Spleen (tissue), 7 donors: Measurements from ENCODE around the gene MARK3.

Experiments
- CTCF ChIP-seq, 11 experiments: fragments of 200-600 bp in 7 of 11; fragments of 450-650 bp in 4 of 11; sonication (generic) in 4 of 11; IDR thresholded peaks in 8 of 11; conservative IDR thresholded peaks in 3 of 11; 1 replicate in 7 of 11; 2 replicates in 4 of 11; pipeline versions ENCODE4 v1.4.0 to v1.8.0; 2016 to 2021; ENCODE audit warnings: antibody characterized with exemption in 11 of 11, inconsistent platforms in 4 of 11, mild to moderate bottlenecking in 1 of 11
- POLR2A ChIP-seq, 3 donors: fragments of 450-650 bp; IDR thresholded peaks; one replicate each; pipeline ENCODE4 v1.5.1; 2017; ENCODE audit warnings: antibody characterized with exemption in 3 of 3, mild to moderate bottlenecking in 1 of 3
- POLR2AphosphoS5 ChIP-seq, 3 donors: sonication (generic); formaldehyde crosslinking; IDR thresholded peaks; one replicate each; pipeline ENCODE4 v1.5.1; 2017; ENCODE audit warnings: antibody characterized with exemption in 3 of 3
- donor health status: DM: no; HTN: no; CAD: no; lungs with moderate emphysema.
- donor health status: DM: no; HTN: no; CAD: no.
- donor health status: DM: no; HTN: no; CAD: no.

GRCh38 chr14:103545915-103546651 is 160.9 kb downstream of the MARK3 start:
- no peak for TF ChIP-seq CTCF (IDR thresholded peaks at IDR 0.05 in 8 of 11, conservative IDR thresholded peaks at IDR 0.05 in 3 of 11)
- no peak for TF ChIP-seq POLR2AphosphoS5 (IDR thresholded peaks at IDR 0.05)
- TF ChIP-seq POLR2A (IDR thresholded peaks at IDR 0.05) = no peak
